Kidney capillary endothelial cell (primary cell): Measurements from ENCODE around the gene PCGF1.

Experiments used
- DNase-seq: peaks from one replicate; pipeline ENCODE4 v3.0.0-alpha.2; 2018; ENCODE audit warnings: low spot score

Gene PCGF1

DNA sequence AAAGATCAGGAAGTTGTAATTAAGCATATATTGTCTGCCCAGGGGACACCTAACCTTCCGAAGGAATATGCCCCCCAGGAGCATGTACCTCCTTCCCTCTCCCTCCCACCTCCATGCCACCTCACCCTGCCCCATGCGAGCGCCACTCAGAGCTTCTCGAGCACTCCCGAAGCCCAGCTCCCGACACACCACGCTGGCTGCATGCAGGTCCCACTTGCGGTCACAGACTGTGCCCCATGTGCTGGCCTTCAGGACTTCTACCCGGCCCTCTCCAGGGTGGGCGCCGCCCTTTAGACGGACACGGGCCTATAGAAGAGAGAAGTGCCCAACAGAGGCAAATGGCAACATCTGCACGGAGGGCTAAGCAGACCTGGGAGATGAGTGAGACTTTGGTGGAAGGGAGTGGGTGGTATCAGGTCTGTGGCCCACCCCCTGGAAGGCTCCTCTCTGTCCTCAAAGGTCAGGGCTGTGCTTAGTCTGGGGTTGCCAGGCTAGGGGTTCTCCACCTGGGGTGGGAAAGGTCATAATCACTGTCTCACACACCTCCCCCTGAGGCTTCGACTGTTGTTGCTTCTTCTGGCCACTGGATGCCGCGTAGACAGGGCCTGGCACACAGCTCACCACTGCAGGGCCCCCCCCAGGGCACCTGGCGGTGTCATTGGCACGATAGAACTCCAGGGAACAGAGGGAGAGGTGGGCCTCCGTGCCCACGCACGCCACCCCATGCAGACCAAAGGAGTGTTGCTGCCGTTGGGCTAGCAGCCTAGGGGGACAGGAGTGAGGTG lies 28.9 kb upstream of the PCGF1 start:
- no peak for DNase-seq

DNA sequence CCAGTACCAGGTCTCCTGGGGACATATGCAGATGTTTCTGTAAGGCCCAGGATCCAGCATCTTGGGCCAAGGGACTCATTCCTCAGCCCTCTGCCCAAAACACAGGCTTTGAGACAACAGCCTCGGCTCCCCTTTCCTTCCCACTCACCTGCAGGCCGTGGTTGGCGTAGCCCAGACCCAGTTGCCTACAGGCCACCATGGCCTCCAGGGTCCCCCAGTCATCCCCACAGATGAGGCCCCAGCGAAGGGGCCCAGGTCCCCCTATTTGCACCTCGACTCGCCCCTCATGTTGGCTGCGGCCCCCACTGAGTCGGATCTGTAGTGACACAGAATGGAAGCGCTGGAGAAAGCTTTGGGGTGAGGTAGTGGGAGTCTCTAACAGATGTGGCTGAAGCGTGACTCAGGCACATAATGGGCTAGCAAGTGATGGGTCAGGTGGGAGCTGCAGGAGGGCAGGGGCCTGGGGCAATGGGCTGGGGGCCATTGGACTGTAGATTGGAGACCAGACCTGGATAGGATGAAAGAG lies 28.0 kb upstream of the PCGF1 start:
- no peak for DNase-seq

DNA sequence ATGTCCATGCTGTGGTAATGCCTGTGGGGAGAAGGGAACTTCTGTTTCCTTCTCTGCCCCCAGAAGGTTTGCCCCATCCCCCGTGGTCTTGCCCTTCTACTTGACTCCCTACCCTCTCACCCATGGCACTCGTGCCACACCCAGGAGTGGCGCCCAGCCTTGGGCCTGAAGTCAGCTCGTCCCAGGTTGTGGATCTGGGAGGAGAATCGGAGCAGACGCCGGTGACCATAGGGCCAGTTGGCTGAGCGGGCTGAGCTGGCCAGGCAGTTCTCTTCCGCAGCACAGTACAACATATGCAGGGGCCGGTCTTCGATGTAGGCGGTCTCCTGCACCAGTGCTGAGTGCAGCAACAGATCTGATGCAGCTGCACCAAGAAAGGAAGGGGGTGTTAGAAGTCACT lies 26.9 kb upstream of the PCGF1 start:
- no peak for DNase-seq

DNA sequence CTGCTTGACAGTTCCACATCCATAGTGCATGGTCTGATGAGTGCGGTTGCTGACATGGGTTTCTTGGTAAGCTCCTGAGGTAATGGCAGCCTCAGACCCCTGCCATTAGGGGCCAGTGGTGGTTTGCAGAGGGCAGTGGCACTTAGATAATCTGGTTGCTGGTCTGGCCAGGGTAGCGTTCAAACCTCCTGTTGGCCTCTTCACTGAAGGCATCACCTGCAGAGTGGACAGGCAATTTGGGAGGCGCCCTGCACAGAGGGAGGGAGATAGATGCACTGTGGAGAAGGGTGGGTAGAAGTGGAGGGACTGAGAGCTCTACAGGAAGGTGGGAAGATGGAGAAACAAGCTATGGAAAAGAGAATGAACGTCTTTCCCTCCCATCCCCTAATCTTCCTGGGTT lies 26.0 kb upstream of the PCGF1 start:
- no peak for DNase-seq

DNA sequence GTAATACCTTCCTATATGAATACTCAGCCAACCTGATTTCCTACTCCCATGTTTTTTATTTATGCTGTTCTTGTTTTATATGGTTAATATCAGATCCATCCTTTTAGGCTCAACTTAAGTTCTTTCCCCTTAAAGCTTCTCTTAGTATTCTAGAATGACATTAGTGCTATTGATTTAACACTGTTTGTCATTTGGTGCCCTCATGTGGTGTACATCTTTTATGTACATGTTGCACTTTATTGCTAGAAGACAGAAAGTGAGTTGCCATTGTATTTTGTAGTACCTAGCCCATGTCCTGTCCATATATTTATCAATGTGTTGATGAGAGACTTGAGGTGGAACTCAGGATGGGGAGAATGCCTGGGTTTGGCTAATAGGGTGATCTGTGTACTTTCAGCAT lies 24.7 kb upstream of the PCGF1 start:
- peak; percentile 40 for DNase-seq

DNA sequence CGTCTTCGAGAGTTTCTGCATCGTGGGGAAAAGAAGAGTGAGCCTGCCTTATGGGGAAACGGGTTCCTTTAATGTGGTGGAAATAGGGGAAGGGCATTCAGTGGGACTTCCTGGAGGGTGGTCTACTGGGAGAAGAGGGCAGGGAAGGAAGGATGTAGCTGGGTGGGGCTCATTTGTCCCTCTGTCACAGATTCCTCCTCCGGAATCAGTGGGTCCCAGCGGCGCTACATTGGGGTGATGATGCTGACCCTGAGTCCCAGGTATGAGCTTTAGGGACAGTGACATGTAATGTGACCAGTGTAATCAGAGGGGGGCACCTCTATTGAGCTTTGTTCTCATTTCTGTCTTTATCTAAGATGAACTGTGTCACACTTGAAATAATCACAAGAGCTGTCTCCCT lies 24.2 kb upstream of the PCGF1 start:
- no peak for DNase-seq

DNA sequence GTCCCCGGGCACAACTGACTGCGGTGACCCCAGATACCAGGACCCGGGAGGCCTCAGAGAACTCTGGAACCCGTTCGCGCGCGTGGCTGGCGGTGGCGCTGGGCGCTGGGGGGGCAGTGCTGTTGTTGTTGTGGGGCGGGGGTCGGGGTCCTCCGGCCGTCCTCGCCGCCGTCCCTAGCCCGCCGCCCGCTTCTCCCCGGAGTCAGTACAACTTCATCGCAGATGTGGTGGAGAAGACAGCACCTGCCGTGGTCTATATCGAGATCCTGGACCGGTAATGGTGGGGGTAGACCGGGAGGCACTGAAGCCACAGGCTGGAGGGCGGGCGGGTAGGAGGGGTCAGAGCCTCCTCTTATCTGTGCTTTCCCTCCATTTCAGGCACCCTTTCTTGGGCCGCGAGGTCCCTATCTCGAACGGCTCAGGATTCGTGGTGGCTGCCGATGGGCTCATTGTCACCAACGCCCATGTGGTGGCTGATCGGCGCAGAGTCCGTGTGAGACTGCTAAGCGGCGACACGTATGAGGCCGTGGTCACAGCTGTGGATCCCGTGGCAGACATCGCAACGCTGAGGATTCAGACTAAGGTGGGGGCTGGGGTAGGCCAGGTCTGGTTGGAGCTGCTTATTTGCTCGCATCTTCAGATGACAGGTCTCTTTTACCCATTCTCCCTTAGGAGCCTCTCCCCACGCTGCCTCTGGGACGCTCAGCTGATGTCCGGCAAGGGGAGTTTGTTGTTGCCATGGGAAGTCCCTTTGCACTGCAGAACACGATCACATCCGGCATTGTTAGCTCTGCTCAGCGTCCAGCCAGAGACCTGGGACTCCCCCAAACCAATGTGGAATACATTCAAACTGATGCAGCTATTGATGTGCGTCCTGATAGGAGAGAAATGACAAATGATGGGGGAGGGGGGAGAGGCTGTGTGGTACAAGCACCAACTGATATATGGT lies 23.0 kb upstream of the PCGF1 start:
- DNase-seq, result peak; percentile 42

DNA sequence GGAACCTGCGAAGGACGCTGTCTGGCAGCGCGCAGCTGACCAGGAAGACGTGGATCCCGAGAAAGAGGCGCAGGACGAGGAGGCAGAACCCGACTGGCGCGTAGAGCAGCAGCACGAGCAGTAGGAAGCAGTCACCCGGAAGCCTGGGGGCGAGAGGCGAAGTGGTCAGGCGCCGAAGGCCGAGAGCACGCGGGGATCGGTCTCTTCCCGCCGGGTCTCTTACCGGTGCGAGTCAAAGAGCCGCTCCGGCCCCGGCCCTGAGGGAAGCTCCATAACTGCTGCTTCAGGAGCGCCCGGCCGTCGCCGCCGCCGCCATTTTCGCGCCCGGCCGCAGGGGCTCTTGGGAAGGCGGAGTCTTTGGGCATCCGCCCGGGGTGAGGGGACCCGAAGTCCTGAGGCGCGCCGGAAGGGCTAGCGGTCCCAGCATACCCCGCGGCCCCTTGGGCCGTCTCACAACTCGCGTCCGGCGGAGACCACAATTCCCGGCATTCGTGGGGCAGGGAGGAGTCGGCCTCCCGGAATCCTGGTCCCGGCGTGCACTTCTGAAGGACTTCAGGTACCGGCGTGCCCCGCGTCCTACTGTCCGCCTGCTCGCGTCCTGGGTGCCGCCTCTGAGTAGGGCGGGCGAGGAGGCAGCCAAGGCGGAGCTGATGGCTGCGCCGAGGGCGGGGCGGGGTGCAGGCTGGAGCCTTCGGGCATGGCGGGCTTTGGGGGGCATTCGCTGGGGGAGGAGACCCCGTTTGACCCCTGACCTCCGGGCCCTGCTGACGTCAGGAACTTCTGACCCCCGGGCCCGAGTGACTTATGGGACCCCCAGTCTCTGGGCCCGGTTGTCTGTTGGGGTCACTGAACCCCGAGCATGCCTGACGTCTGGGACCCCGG lies 22.1 kb upstream of the PCGF1 start, which contains the start of the genes AUP1 and HTRA2:
AUP1 (minus strand) TSS at position 350 of the 882 bp plus-strand sequence; CDS start at position 273, 77 bp downstream.
HTRA2 (plus strand) TSS at position 577 of the 882 bp plus-strand sequence; CDS start at position 651, 74 bp downstream.
- DNase-seq, result peak; percentile 95

DNA sequence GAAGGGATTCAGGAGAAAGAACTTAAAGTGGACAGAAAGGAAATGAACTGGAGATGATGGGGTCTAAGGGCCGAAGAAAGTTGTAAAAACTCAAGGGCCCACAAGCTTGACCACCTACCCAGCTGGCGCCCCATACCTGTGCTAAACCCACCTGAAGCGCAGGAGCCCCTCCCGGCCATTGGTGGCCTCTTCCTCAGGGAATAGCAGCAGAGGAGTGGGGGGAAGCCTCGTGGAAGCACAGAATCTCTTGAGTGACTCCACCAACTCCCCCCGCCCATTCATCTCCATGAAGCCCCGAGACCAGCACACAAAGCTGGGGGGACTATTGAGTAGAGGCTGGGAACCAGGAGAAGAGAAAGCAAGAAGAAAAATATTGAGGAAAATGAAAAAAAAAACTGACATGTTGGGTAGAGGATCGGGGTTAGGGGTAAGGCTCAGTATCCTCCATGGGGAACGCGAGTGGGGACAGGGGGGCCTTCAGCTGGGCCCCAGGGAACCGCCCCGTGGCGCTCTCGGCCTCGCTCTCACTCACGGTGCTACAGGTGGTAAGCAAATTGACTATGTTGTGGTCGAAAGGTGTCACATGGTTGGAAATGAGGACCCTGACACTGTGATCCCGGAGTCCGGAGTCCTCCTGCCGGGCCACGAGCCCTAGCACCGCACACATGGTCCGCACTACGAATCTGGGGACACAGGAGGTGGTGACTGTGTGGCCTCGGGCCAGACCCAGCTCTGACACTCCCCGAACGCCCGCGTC lies 21.3 kb upstream of the PCGF1 start:
- no peak for DNase-seq

DNA sequence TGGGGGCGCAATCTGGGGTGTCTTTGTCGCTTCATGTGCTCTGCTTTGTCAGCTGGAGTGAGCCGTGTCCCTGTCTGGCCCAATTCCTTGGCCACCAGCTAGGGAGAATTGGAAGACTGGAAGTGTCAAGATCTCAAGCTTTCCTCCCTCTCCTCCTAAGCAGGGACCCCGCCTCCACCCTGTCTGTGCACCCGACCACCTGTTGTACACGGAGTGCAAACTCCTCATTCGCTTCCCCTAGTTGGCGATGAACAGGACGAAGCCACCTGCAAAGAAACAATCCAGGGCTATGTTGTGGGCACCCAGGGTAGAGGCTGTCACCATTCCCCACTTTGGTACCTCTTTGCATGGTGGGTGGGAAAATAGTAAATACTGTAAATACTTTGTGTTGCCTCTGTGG lies 20.2 kb upstream of the PCGF1 start:
- DNase-seq, result no peak

DNA sequence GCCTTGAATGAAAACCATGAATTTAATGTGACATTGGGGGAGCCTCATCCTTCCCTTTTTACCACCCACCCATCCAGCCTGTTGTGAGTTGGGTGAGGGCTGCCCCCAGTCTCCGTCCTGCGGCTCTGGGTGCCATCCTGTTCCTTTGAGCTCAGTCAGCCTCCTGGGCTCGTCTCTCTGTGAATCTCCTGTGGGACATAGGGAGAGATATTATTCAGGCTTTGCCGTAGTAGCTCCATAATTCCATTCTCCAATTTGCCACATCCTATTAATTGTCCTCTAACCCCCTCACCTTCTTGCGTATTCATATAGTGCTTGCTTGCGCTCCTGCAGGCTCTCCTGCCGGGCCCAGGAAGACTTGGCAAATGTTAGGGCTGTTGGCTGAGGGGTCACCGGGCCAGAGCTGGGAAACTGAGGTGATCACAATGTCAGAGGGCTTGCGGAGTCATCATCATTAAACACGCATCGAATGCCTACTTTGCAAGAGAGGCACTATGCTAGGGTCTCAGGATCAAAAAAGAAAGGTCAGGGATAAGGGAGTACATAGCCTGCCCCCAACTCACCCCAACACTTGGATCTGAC lies 19.2 kb upstream of the PCGF1 start:
- DNase-seq, result no peak

DNA sequence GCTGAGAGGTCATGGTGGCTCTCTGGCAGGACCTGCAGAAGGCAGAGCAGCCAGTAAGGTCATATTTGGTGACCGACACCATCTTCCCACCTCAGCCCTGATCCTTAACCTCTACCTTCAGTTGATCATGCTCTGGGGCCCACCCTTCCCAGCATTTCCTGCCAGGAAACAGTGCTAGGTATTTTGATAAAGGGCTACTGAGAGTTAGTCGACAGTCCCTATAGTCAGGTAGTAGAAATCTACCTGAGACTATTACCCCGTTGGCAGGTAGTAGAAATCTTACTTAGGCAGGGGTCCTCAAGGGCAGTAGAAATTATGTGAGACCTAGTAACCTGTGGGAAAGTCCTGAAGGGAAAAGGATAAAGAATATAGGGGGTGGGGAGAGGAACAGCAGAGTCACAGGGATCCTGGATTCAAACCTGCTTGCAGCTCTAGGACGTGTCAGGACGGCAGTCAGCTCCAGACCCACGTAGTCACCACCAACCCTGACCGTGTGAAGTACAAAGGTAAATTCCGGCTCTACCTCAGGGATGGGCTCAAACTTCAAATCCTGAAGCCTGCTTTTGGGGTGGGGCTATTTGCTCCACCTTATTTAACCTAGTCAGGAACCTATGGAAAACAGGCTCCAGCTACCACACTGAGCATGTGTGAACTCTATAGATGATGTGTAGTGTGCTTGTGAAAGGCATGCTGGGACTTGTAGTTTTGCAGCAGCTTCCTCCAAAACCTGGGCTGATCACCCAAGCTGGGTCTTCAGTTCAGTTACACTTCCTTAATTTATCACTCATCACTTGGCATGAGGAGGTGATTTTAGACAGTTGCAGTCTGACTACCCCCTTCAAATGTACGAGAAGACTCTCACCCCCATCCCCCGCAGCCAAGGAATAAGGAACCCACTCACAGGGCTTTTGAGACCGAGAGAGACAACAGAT lies 18.5 kb upstream of the PCGF1 start, which contains the start of gene DQX1:
DQX1 (minus strand) TSS at position 515 of the 932 bp plus-strand sequence; CDS start at position 13, 502 bp downstream.
- no peak for DNase-seq

DNA sequence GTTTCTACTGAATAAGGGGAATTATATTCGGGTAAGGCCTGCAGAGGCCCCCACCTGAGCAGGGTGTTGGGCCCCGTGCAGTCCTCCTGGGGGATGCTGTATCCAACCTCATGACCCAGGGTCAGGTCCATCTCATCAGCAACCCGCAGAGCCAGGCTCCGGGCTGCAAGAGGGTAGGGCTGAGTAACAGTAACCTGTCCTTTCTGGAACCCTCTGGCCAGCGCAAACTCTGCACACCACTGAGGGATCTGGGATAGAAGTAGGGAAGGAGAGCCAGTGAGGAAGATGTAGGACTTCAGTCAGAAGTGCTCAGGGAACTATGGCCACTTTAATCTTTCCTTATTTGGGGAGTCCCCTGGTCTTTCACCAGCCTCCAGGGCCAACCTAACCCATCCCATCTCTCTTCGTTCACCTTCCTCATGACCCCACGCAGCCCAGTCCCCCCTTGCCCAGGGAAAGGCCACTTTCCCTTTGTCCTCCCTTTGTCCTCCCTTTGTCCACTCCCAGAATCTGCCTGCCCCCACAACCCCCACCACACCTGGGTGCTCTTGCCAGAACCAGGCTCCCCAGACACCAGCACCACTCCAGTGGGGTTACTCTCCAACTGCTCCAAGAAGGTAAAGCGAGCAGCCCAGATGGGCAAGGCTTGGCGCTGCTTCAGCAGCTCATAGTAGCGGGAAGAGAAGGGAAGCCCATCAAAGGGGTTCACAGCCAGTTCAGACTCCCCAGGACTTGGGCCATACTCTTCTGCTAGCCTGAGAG lies 17.6 kb upstream of the PCGF1 start:
- DNase-seq, result no peak

DNA sequence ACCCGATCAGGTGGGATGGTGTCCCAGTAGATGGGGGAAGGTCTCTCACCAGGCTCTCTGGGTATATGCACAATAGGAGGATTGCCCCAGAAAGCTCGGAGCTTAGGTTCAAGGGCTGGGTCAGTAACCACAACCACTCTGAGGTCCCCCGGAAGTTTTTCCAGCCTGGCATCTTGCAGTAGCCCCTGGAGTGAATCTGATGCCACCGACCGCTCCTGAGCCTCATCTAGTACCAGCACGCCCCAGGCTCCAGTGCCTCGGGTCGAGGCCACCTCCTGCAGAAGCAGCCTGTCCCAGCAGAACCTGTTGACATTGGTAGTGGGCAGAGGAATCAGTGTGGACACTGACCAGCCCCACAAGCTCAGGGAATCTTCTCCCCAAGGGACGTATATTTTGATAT lies 16.5 kb upstream of the PCGF1 start:
- no peak for DNase-seq

DNA sequence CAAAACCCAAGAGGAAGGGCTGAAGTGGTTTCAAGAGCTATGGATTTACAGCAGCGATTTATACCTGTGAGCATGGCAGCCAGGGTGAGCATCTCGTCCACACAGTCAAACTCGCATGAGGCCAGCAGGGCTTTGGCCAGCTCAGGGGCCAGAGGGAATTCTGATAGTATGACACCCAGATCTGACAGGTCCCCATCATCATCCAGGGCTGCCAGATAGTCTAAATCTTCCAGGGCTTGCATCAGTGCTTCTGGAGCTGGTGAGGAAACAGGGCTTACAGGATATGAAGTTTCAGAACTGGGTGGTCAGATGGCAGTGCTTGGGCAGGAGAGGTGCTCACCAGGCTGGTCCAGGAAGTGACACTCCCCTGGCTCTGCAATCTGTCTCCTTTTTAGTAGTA lies 15.0 kb upstream of the PCGF1 start:
- DNase-seq, result no peak

DNA sequence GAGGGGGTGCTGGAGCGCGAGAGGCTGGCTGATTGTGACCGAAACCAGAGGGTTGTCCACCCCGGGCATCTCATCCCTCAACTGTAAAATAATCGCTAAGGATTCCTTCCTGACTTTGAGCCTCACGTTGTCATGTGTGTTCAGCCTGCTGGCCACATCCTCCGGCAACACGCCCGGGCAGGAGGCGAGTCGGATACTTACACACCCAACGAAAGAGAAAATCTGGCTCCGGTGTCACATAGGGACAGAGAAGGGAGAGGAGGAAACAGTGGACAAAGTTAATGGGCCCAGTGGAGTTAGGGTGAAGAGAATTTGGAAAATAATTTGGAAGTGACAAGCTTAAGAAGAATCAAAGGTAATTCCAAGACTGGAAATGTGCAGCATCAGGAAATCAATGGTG lies 9.2 kb upstream of the PCGF1 start:
- DNase-seq, result no peak

DNA sequence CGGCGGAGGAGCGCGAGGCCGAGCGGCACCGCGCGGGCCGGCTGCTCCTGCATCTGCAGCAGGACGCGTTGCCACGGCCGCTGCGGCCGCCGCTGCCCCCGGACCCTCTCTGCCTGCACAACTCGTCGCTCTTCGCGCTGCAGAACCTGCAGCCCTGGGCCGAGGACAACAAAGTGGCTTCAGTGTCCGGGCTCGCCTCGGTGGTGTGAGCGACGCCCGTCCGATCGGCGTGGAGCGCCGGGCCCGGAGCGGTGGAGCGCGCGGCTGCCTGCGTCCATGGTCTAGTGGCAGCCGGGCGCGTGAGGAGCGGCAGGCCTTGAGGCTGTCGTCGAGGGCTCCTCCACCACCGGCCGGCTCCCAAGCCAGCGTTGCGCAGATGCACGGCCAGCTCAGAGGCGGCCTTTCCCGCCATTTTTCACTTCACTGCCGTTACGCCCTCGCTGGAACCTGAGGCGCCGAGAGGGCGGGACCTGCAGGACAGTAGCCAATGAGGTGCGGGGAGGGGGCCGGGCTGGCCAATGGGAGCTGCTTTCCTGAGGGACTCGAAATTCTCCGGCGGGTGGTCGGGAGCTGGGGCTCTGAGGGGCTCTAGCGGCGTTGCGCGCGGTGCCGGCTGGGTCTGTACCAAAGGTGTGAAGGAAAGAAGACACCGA lies 8.6 kb upstream of the PCGF1 start:
- DNase-seq, result peak; percentile 23
